Stimulated activated CD8-positive, alpha-beta memory T cell treated with anti-CD3 and anti-CD28 coated beads, Interleukin-4, amount 100 ng/mL, for 4 hours (primary cell): ENCODE measurements around the gene USP5.

Experiments
- DNase-seq, 2 donors: peaks; one replicate each; pipeline ENCODE4 v3.0.0-alpha.2; 2020; ENCODE audit warnings: low read depth in 2 of 2, low spot score in 1 of 2

Gene USP5

GRCh38 chr12:6851921-6852650 is at the start of gene USP5:
Gene USP5, plus strand, starts transcription at chr12:6852150. Its CDS starts 30 bp downstream, at chr12:6852180.
- DNase-seq = peak; percentile 92 to 98

- DNase-seq = no peak
These were observed 44.8 kb upstream of the USP5 start for GRCh38 chr12:6807170-6807569.

GRCh38 chr12:6809056-6809455 is 42.9 kb upstream of the USP5 start:
- DNase-seq = no peak

GRCh38 chr12:6810758-6811157 is 41.2 kb upstream of the USP5 start:
- DNase-seq = no peak

- DNase-seq = no peak
These were observed 38.6 kb upstream of the USP5 start for GRCh38 chr12:6813363-6813762.

- DNase-seq = no peak
These were observed 35.4 kb upstream of the USP5 start for GRCh38 chr12:6816598-6816997.

GRCh38 chr12:6817098-6817497 is 34.9 kb upstream of the USP5 start:
- DNase-seq = no peak

GRCh38 chr12:6817662-6818157 is 34.2 kb upstream of the USP5 start:
- DNase-seq = no peak

- DNase-seq = no peak
These were observed 33.7 kb upstream of the USP5 start for GRCh38 chr12:6818222-6818621.

GRCh38 chr12:6818645-6819044 is 33.3 kb upstream of the USP5 start:
- DNase-seq = no peak

- DNase-seq = no peak
These were observed 32.6 kb upstream of the USP5 start for GRCh38 chr12:6819106-6820030.

GRCh38 chr12:6820166-6820565 is 31.8 kb upstream of the USP5 start:
- no peak for DNase-seq

- no peak for DNase-seq
These were observed 30.1 kb upstream of the USP5 start, which contains the start of gene GPR162 for GRCh38 chr12:6821591-6822425. Gene GPR162, plus strand, starts transcription at chr12:6821821. Its CDS starts 2,078 bp downstream, at chr12:6823899.

GRCh38 chr12:6822426-6823135 is 29.4 kb upstream of the USP5 start:
- no peak for DNase-seq

GRCh38 chr12:6823182-6824084 is 28.5 kb upstream of the USP5 start:
- DNase-seq = no peak

- DNase-seq = no peak
These were observed 27.7 kb upstream of the USP5 start for GRCh38 chr12:6824085-6824775.

GRCh38 chr12:6824901-6825381 is 27.0 kb upstream of the USP5 start:
- DNase-seq = no peak

- peak; percentile 51 to 72 for DNase-seq
These were observed 26.4 kb upstream of the USP5 start for GRCh38 chr12:6825398-6826124.
